NCI-H1417 treated with DMSO at 0.1 percent for 48 hours (cell line): ENCODE measurements around the gene TLE3.

Source experiments
- DNase-seq: peaks from one replicate; lab custom pipeline; 2025; lab: John Stamatoyannopoulos, UW

The TLE3 gene

DNA sequence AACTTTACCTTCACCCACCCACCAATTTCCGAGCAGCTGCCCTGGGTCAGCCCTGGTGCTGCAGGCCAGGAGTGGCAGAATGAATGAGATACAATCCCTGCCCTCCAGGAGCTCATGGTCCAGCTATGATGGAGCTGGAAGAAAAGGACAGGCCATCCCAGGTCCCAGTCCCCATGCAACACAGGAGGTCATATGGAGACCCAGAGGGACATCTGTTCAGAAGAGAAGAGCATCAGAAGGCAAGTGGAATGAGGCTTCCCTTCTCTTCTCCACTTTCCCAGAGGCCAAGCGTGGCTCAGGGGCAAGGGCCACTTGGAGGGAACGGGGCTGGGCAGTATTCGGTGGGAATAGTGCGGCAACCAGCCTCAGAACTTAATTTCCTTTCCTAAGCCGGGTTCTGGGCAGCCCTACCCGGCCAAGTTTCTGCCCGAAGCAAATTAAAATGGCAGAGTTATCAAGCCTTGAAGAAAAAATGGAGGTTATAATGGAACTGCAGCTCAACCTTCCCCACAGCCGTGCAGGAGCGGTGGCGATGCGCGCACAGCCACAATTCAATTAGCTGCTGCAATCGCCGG, 35.9 kb downstream of the TLE3 start:
- no peak for DNase-seq

GRCh38 chr15:70060993-70061305, 36.8 kb downstream of the TLE3 start:
- DNase-seq = no peak

DNA sequence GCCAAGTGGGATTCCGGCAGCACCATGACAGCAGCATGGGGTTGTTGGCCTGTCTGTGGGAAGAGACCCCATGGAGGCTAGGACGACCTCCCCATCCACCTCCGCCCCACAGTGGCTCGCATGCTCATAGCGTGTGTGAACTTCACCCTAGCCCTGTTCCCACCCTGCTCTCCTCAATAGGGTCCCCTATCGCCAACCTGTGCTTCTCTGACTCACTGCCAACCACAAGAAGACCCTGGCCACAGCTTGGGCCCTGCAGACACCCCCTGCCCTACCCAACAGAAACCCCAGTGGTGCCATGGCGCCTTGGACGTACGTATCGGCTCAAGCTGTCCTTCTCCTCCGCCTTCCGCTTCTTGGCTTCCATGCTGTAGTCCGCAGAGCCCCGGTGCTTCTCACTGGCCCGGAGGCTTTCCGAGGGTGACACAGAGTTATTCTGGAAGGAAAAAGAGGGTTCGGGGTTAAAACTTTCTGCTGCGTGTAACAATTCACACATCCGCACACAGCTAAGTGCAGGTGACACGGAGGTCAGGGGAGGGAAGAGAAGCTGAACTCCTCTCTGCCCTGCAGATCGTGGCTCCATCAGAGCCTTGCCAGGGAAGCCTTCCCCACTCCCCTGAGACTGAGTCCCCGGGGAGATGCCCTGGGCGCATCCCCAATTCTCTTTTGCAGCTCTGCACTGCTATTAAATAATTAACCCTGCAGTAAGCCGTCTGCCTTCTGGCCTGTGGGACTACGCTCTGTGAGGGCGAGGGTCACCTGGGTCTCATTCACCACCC, 37.3 kb downstream of the TLE3 start:
- no peak for DNase-seq

DNA sequence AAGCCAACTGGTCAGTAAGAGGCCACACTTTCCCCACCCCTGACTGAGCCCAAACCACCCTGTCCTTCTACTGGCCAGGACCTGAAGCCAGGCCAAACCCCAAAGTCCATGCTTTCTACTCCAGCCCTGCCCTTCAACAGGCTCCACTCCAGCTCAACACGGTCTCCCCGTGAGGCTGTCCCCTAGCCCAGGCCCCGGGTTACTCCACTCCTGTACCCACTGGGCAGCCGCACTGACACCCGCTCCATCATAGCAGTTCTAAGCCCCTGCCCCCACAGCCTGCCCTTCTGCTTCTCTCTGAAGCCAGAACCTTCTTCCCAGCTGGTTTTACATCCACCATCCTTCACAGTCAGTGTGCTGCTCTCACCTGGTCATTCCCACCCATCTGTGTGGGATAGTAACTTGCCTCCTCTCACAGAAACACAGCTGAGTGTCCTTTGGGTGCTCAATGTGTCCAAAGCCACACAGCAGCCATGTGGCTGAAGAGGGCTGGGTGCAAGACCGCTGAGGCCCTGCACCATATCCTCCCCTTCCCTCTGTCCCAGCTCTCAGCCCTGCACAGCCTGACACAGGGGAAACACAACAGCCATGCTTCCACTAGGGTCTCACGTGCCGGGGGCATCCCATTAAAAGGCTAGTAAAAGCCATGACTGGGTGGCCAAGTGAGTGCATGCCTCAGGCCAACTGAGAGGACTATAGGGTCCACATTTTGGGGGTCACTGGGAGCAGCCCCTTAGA, 38.1 kb downstream of the TLE3 start:
- DNase-seq = no peak

GRCh38 chr15:70058642-70059360, 38.9 kb downstream of the TLE3 start:
- DNase-seq = no peak

GRCh38 chr15:70057931-70058641, 39.6 kb downstream of the TLE3 start:
- DNase-seq = no peak

DNA sequence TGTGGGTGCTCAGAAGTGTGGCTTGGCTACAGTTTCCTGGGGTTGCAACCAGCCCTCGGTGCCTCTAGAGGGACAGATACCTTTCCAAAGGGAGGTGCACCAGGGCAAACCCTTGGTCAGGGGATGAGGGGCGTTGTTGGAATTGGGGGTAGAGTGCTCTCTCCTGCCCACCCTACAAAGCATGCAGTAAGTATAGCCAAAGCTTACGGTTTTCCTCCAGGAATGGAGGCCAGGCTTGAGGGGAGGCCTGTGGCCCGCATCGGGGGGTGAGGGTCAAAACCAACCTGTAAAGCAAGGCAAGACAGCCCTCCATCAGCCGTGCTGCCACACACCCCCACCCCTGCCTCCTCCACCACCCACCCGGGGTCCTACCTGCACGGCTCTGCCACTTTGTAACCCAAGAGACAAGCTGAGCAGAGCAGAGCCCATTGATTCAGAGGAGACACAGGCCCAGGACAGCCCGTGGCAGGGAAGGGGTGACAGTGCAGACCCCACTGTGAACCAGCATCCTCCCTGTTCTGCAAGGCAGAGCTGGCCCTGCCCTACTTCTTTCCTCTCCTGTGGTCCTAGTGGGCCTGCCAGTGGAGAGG, 41.5 kb downstream of the TLE3 start:
- DNase-seq = no peak

GRCh38 chr15:70055601-70056051, 42.1 kb downstream of the TLE3 start:
- DNase-seq = no peak

DNA sequence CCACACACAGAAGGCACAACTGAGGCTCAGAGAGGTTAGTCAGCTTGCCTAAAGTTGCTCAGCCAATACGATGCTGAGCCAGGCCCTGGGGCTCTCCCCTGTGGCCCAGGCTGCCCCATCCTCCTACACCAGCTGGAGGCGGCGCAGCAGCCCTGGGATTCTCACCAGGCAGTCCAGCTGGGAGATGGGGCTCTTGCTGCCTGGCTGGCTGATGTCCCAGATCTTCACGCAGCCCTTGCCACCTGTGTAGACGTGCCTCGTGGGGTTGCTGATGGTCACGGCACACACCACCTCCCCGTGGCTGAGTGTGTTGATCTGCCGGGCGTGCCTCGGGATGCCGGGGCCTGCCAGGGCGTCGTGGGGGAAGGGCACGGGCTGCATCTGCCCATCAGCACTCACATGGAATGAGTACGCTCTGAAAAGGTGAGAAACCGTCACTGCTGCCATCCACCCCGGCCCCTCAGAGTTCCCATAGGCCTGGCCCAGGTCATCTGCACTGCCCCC, 42.8 kb downstream of the TLE3 start:
- DNase-seq = no peak

DNA sequence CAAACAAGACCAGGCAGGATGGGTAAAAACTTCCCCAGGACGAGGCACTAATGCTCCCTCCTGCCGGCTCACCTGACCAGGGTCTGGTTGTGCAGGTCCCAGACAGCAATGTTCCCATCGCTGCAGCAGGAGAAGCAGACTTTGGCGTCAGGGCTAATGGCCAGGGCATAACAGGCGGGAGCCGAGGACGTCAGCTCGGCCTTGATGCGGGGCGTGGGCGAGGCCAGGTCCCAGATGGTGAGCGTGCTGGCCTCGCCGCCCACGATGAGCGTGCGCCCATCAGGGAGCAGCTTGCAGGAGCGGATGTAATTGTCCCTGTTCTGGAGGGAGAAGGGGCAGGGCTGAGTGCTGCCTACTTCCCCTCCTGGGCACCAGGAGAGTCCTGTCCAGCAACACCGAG, 43.4 kb downstream of the TLE3 start:
- no peak for DNase-seq

DNA sequence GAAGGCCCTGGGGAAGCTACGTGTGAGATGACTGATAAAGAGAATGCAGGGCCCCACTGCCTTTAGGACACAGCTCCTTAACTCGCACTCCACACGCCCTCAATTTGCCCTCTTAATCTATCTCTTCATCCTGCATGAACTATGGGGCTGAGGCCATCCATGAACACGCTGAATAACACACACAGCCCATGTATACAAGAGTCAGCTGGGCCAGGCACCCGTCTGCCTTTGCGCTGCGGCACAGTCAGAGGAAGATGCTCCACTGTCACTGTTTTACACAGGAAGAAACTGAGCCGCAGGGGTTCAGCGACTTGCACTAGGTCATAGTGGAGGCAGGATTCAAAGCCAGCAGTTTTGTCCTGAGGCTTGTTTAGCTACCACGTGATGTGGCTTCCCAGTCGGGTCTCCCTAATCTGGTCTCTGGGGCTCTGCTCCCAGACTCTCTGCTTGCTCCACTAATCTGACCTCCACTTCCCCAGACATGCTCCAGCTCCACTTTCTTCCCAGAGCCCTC, 43.9 kb downstream of the TLE3 start:
- no peak for DNase-seq

DNA sequence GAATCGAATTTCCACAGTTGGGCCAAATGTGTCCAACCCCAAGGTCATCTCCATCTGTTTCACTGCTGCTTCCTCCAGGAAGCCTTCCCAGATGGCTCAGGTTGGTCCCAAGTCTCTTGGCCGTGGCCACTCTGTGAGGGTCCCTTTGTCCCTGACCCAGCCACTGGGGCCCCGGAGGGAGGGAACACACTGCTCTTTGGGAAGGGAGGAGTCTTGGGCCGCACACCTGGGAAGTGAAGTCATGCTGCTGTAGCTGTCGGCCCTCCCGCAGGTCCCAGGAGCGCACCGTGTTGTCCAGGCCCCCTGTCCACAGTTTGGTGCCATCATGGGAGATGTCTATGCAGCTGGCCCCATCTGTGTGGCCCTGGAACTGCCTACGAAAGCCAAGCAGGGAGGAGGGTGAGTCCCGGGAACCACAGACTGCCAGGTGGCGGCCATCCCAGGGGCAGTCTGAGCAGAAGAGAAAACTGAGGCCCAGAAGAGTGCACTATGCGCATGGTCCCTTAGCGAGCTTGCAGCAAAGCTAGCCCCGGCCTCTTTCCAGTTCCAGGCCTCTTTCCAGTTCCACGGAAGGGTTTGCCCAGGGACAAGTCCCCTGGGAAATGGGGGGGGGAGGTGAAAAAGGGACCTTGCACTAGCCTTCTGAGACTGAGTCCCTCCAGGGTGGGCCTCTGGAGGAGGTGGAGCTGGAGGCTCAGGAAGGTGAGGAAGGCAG, 44.6 kb downstream of the TLE3 start:
- DNase-seq = no peak

DNA sequence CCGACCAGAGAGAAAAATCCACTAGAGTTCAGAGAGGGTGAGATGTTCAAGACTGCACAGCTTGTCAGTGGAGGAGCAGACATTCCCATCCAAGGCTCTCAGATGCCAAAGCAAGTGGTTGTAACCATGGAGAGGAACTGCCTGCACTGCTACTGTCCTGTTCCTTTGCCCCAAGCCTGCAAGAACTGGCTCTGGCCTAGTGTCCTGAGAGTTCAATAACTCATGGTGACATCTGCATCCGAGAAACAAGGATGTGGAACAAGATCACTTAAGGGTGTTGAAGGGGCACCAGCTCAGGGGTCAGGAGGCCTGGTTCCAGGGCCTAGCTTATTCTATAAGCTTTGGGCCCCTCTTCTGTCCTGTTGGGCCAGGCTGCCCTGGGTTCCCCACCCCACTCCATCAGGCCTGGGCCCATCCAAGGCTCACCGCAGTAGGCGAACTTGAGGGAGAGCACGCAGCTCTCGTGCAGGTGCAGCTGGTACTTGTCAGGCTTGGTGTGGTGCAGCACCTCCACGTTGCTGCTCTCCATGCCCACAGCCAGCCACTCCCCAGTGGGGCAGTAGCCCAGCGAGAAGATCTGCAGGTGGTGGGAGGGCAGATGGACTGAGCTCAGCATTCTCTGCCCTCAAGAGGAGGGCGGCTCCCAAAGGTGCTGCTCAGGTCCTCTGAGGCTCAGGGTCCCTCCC, 45.6 kb downstream of the TLE3 start:
- DNase-seq = no peak

DNA sequence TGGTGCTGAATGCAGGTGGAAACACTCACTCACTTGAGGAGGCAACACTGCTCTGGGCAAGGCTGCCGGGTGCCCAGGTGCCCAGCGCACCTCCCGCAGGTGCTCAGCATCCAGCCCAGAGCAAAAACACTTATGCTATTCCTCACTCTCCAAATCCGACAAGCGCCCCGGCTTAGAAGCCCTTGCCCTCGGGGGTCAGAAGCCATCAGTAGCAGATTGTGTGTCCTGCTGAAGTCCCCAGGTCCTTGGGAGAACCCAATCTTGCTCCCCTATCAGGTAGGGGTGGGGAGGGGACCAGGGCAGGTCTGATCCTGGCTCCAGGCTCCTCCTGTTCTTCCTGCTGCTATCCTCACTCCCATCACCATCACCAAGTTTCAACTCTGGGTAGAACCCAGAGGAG, 46.7 kb downstream of the TLE3 start:
- no peak for DNase-seq

- no peak for DNase-seq
Measured at GRCh38 chr15:70050441-70050840, 47.3 kb downstream of the TLE3 start.

- no peak for DNase-seq
Measured at GRCh38 chr15:70049701-70050301, 47.9 kb downstream of the TLE3 start.

DNA sequence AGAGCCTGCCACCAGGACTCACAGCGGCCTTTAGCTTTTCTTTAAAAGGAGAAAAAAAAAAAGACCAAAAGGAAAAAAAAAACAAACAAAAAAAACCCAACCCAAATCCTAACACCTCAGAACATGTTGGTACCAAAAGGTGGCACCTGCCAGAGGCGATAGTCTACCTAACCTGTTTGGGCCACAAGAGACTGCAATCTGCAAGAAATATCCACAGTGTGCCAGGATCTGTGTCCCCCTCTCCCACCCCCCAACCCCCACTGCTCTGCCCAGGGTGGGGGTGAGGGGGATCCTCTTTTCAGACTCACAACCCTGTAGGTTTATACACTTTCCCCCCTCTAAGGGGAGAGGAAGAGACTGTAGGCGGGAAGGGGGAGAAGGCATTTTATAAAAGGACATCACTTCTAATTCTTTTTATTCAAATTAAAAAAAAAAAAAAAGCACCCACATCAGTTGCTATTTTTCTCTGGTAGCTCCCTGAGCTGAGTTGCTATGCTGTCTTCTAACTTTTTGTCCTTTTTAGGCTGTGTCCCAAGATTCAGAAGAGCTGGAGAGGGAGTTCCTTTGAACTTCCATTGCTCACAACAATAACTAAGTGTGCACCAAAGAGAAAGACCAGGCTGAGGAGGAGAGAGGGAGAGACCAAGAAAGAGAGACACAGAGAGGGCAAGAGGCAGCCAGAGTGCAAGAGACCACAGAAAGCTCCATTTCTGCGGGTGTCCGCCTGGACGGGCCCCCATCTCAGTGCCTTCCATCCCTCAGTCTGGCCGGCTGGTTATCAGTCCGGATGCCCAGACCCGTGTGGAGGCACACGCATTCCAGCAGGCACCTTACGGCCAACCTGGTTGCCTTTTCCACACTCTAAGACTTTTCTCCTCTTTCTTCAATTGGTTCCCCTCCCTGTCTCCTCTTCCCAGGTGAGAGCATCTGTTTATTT, 48.9 kb downstream of the TLE3 start:
- DNase-seq = no peak

DNA sequence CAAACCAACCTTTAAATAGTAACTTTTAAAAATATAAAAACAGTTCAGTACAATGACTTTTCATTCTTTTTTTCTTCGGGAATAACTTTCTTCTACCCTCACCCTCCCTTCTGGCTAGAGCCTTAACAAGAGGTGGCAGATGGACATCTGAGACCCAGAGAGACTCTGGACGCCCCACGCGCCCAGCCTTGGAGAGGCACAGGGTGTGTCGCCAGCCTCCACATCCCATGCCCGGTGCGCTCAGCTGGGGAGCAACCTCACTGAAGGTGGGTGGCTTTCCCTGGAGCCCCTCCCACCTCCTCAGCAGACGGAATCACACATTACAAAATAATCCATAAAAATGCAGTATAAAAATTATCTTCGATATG, 49.5 kb downstream of the TLE3 start:
- DNase-seq = no peak
